A673 (cell line): ENCODE results near the gene HDHD2. TPM values are rescaled to one million over a fixed set of nuclear protein-coding genes. Genes with fewer than 3 reads are reported as not detected.
A peak's percentile ranks its signal among the peaks of the same experiment; 100 is the strongest.
"Not testable (repeated sequence)": the region's sequence is repeated elsewhere in the genome, so short reads cannot be mapped to it uniquely, and the experiment has no call there.

Experiments
- Bru-seq: library from RNA; stranded (reverse); fragments of 400-500 nt; gene quantifications from one replicate; lab custom pipeline; 2021; lab: Mats Ljungman, UMichigan
- BruChase-seq, 2 experiments: library from RNA; stranded (reverse); fragments of 400-500 nt; gene quantifications; one replicate each; lab custom pipeline; 2021; lab: Mats Ljungman, UMichigan
- BruUV-seq: library from RNA; stranded (reverse); fragments of 400-500 nt; replicated peaks from 2 replicates; lab custom pipeline; 2021; lab: Mats Ljungman, UMichigan
- CTCF ChIA-PET: fragments of 300-600 bp; sonication (Branson Sonifier 250); formaldehyde crosslinking; loops from one replicate; lab custom pipeline; 2022; ENCODE audit warnings: antibody characterized with exemption; lab: Charles Lee
- POLR2A ChIA-PET: fragments of 300-600 bp; sonication (Branson Sonifier 250); formaldehyde crosslinking; loops from one replicate; lab custom pipeline; 2022; ENCODE audit warnings: antibody characterized with exemption; ENCODE audit not compliant: low non-redundant PET; lab: Charles Lee
- DNase-seq: peaks from one replicate; pipeline ENCODE4 v3.0.0-alpha.2; 2015; ENCODE audit warnings: low spot score
- H3K27ac ChIP-seq: fragments of 200-600 bp; sonication (generic); 2 replicates; pipeline ENCODE4 v1.5.1; 2016; ENCODE audit warnings: mixed run types, low read depth, mild to moderate bottlenecking, mixed read lengths, antibody characterized with exemption, low read length; ENCODE audit not compliant: poor library complexity, severe bottlenecking
- H3K27me3 ChIP-seq: fragments of 200-600 bp; sonication (generic); replicated peaks from 2 replicates; pipeline ENCODE4 v1.6.1; 2017; ENCODE audit warnings: mixed run types, low read depth, mild to moderate bottlenecking, mixed read lengths, antibody characterized with exemption, low read length; ENCODE audit not compliant: insufficient read depth, poor library complexity
- H3K36me3 ChIP-seq: fragments of 200-600 bp; sonication (generic); 2 replicates; pipeline ENCODE4 v1.6.1; 2016; ENCODE audit warnings: mixed run types, mild to moderate bottlenecking, mixed read lengths, antibody characterized with exemption, low read length; ENCODE audit not compliant: insufficient read depth, poor library complexity, severe bottlenecking
- H3K4me1 ChIP-seq: fragments of 200-600 bp; sonication (generic); 2 replicates; pipeline ENCODE4 v1.6.1; 2017; ENCODE audit warnings: mixed run types, mild to moderate bottlenecking, mixed read lengths, antibody characterized with exemption, low read length; ENCODE audit not compliant: insufficient read depth, poor library complexity, severe bottlenecking
- H3K4me3 ChIP-seq: fragments of 200-600 bp; sonication (generic); 2 replicates; pipeline ENCODE4 v1.5.1; 2016; ENCODE audit warnings: low read depth, mixed run types, mild to moderate bottlenecking, mixed read lengths, low read length; ENCODE audit not compliant: poor library complexity, severe bottlenecking
- H3K9me3 ChIP-seq: fragments of 200-600 bp; sonication (generic); 2 replicates; pipeline ENCODE4 v1.6.1; 2016; ENCODE audit warnings: mixed run types, low read depth, mild to moderate bottlenecking, mixed read lengths, antibody characterized with exemption, low read length; ENCODE audit not compliant: poor library complexity, severe bottlenecking
- EZH2 ChIP-seq: fragments of 200-600 bp; sonication (generic); IDR thresholded peaks from 2 replicates; pipeline ENCODE4 v1.6.1; 2017; ENCODE audit warnings: borderline replicate concordance, low read depth, mild to moderate bottlenecking, mixed read lengths, antibody characterized with exemption, low read length; ENCODE audit not compliant: poor library complexity, severe bottlenecking
- intact Hi-C: fragments of 100-400 bp; cut with micrococcal nuclease; formaldehyde crosslinking; loops from one replicate; pipeline ENCODE4 v1.10.0; 2022; ENCODE audit not compliant: unreplicated experiment
- long read RNA-seq: library from polyadenylated mRNA; stranded (forward); transcript quantifications from one replicate; pipeline ENCODE4 v2.0.0, GENCODE V29; 2022
- total RNA-seq: library from RNA; stranded (reverse); gene quantifications from 2 replicates; pipeline ENCODE4 v1.2.3, GENCODE V29; 2021
- TF ChIP-seq, protein P1 (sequence below): fragments of 300-800, 200-600 bp; sonication (generic); conservative IDR thresholded peaks from 2 replicates; pipeline ENCODE4 v1.5.1; 2017; ENCODE audit warnings: low read depth, mild to moderate bottlenecking, antibody characterized with exemption, low read length, moderate library complexity, mixed read lengths

HDHD2 gene
- total RNA-seq (49.9 and 59.0 TPM in 2 replicates), Bru-seq, nascent RNA (percentile 83 among the genes with signal in this experiment), BruChase-seq, experiment 1, labeled RNA remaining after a 2-hour chase (percentile 80 among the genes with signal in this experiment), BruChase-seq, experiment 2, labeled RNA remaining after a 6-hour chase (percentile 81 among the genes with signal in this experiment)
- long read RNA-seq, transcript HDHD2-205 (7 exons, 2,224 nt), result minor isoform, 20 of 142 reads
- long read RNA-seq, transcript HDHD2-201 (7 exons, 2,212 nt), result major isoform, 90 of 142 reads
- long read RNA-seq, partial matches to known transcripts, result 5 of 142 reads
- long read RNA-seq, other reads (novel, unspliced or antisense), result 23 of 142 reads

- Histone ChIP-seq H3K36me3 (peaks cover 15% of the 10 kb centered on the region), H3K27me3 (no peaks in the 10 kb centered on the region), H3K4me3 (peak within 1 kb of the TSS; percentile 59), H3K9me3 (no peaks in the 10 kb centered on the region), H3K27ac (peak within 1 kb of the TSS; percentile 91), H3K4me1 (peaks cover 12% of the 10 kb centered on the region)
- peak; percentile 94 for DNase-seq
- TF ChIP-seq EZH2, result no peak
- TF ChIP-seq, protein P1, sequence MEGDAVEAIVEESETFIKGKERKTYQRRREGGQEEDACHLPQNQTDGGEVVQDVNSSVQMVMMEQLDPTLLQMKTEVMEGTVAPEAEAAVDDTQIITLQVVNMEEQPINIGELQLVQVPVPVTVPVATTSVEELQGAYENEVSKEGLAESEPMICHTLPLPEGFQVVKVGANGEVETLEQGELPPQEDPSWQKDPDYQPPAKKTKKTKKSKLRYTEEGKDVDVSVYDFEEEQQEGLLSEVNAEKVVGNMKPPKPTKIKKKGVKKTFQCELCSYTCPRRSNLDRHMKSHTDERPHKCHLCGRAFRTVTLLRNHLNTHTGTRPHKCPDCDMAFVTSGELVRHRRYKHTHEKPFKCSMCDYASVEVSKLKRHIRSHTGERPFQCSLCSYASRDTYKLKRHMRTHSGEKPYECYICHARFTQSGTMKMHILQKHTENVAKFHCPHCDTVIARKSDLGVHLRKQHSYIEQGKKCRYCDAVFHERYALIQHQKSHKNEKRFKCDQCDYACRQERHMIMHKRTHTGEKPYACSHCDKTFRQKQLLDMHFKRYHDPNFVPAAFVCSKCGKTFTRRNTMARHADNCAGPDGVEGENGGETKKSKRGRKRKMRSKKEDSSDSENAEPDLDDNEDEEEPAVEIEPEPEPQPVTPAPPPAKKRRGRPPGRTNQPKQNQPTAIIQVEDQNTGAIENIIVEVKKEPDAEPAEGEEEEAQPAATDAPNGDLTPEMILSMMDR, result no peak
- intact Hi-C loops, result no loop called here
- POLR2A ChIA-PET, result interaction anchor here (0.6 kb wide), 1 partner anchor 14 kb away, joined by 3 read pairs; no protein-coding TSS in a partner anchor
- BruUV-seq, result no TSS peak
- CTCF ChIA-PET, result interaction anchor here (1.1 kb wide), 1 partner anchor 99 kb away, joined by 3 read pairs; no protein-coding TSS in a partner anchor
Measured at GRCh38 chr18:47150029-47150823, at the start of gene HDHD2. HDHD2 (minus strand) TSS chr18:47150500; CDS start chr18:47136439, 14,061 bp downstream.

GRCh38 chr18:47195961-47196360, 45.7 kb upstream of the HDHD2 start:
- DNase-seq, H3K9me3 ChIP-seq, H3K27ac ChIP-seq, H3K4me1 ChIP-seq, H3K4me3 ChIP-seq, BruUV-seq, POLR2A ChIA-PET, intact Hi-C loops, CTCF ChIA-PET, H3K36me3 ChIP-seq: not testable (repeated sequence)
- peaks cover 36% of the 10 kb centered on the region for H3K27me3 ChIP-seq

GRCh38 chr18:47191961-47192360, 41.7 kb upstream of the HDHD2 start:
- intact Hi-C loops, result no loop called here
- H3K4me3 ChIP-seq, result no peak overlapping the region
- ChIA-PET CTCF (no interaction called here), POLR2A (no interaction called here)
- TF ChIP-seq, protein P1, result no peak
- TF ChIP-seq EZH2, result no peak
- H3K27me3 ChIP-seq, result peaks cover 38% of the 10 kb centered on the region
- H3K4me1 ChIP-seq, result no peaks in the 10 kb centered on the region
- no peak overlapping the region for H3K27ac ChIP-seq
- no TSS peak for BruUV-seq
- H3K36me3 ChIP-seq, result no peaks in the 10 kb centered on the region
- H3K9me3 ChIP-seq, result no peaks in the 10 kb centered on the region
- DNase-seq, result no peak
